T-helper 17 cell (primary cell): ENCODE results near the gene FAM53A. TPM values are rescaled to one million over a fixed set of nuclear protein-coding genes. Genes with fewer than 3 reads are reported as not detected.
"Not testable (repeated sequence)": the region's sequence is repeated elsewhere in the genome, so short reads cannot be mapped to it uniquely, and the experiment has no call there.

Experiments used
- ATAC-seq: fragments of 150-1000 bp; cut with Tn5 transposase; 2 replicates; pipeline ENCODE4 v1.10.0; 2021; ENCODE audit warnings: mild to moderate bottlenecking, moderate library complexity
- DNase-seq, 3 donors: peaks; one replicate each; pipeline versions ENCODE4 v3.0.0 to v3.0.0-alpha.2; 2020 to 2021
- H3K9me3 ChIP-seq: one replicate; pipeline ENCODE4 v1.7.0; 2013; ENCODE audit warnings: low read length, mild to moderate bottlenecking; ENCODE audit not compliant: control insufficient read depth, poor library complexity, severe bottlenecking
- H3K27ac Mint-ChIP-seq: one replicate; pipeline ENCODE4 v1.8.0; 2022; ENCODE audit warnings: mild to moderate bottlenecking, moderate library complexity, mixed read lengths
- H3K27me3 Mint-ChIP-seq: one replicate; pipeline ENCODE4 v1.8.0; 2022; ENCODE audit warnings: mixed read lengths
- H3K36me3 Mint-ChIP-seq: one replicate; pipeline ENCODE4 v1.8.0; 2022; ENCODE audit warnings: low read depth, mixed read lengths
- H3K4me1 Mint-ChIP-seq: one replicate; pipeline ENCODE4 v1.8.0; 2022; ENCODE audit warnings: mild to moderate bottlenecking, mixed read lengths
- H3K4me3 Mint-ChIP-seq: one replicate; pipeline ENCODE4 v1.8.0; 2022; ENCODE audit warnings: mild to moderate bottlenecking, moderate library complexity, mixed read lengths
- total RNA-seq, 4 donors: library from RNA in 2 of 4; stranded (reverse) in 2 of 4; gene quantifications; one replicate each; pipeline ENCODE4 v1.2.3 and lab custom pipeline; 2022 to 2026

The FAM53A gene
- total RNA-seq, 2 donors from 2014 or later = 2.4 to 3.1 TPM

DNA sequence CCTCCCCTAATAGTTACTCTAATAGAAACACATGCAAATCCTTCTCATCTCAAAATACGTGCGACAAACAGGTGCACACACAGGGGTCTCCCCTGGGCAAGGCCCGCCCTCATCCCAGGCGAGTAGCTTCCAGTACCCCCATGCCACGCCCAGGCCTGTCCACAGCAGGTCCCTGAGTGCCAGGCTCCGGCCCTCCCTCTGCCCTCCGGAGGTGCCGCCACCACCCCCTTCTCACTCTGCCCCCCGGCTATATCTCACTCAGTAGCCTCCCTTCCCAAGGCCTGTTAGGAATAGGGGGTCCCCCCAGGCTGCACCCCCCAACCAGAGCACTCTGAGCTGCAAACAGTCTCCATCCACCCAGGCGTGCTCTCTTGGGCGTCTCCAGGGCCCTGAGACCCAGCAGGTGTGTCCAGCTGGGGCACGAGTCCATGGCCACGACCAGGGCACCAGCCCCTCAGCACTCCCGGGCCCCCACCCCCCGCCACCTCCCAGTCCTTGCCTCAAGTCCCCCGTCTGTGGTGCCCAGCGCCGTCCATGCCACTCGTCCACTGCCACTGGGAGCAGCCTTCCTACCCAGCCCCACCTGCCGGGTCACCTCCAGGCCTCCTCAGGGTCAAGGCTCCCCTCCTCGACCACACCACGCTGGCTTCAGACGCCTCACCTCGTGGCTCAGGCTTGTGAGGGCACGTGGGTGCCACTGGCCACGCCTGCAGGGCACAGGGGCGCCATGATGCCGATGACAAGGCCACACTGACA, 41.7 kb downstream of the FAM53A start:
- no peak overlapping the region for H3K4me3 Mint-ChIP-seq
- DNase-seq = no peak
- H3K36me3 Mint-ChIP-seq = no peaks in the 10 kb centered on the region
- H3K9me3 ChIP-seq = no peaks in the 10 kb centered on the region
- H3K27ac Mint-ChIP-seq = no peak overlapping the region
- no peak for ATAC-seq
- no peaks in the 10 kb centered on the region for H3K27me3 Mint-ChIP-seq
- peaks cover under 1% of the 10 kb centered on the region for H3K4me1 Mint-ChIP-seq

DNA sequence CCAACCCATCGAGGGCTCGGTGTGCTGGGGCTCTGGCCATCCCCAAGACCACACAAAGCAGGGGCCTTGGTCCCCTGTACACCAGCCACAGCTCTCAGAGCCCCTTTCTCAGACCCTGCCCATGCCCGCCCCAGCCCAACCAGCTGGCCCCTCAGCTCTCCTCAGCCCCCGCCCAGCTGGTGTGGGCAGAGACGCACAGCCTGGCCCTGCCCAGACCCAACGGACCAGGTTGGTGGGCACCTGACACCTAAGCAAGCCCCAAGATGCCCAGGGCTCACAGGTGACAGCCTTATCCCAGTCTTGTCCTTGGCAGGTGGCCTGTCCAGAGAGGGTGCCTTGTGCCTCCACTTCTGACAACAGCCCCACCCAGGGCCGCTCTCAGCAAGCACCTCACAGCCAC, 42.4 kb downstream of the FAM53A start:
- no peaks in the 10 kb centered on the region for H3K9me3 ChIP-seq
- DNase-seq (no peak), ATAC-seq (no peak)
- H3K36me3 Mint-ChIP-seq = no peaks in the 10 kb centered on the region
- no peak overlapping the region for H3K4me3 Mint-ChIP-seq
- H3K27ac Mint-ChIP-seq = no peak overlapping the region
- H3K4me1 Mint-ChIP-seq = no peaks in the 10 kb centered on the region
- H3K27me3 Mint-ChIP-seq = no peaks in the 10 kb centered on the region

DNA sequence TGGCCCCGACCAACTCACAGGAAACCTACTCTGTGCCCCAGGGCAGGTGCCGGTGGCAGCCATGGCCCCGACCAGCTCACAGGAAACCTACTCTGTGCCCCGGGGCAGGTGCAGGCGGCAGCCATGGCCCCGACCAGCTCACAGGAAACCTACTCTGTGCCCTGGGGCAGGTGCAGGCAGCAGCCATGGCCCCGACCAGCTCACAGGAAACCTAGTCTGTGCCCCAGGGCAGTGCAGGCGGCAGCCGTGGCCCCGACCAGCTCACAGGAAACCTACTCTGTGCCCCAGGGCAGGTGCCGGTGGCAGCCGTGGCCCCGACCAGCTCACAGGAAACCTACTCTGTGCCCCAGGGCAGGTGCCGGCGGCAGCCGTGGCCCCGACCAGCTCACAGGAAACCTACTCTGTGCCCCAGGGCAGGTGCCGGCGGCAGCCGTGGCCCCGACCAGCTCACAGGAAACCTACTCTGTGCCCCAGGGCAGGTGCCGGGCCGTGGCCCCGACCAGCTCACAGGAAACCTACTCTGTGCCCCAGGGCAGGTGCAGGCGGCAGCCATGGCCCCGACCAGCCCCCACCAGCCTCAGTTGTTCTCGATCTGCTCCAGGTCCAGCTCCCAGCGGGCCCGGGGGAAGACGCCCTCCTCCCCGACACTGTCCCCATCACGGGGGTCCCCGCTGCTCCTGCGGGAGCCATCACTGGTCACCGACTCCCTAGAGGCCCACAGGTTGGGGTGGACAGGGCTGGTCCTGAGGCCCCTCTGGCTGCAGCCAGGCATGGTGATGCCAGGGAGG, 43.2 kb downstream of the FAM53A start:
- not testable (repeated sequence) for DNase-seq, ATAC-seq

DNA sequence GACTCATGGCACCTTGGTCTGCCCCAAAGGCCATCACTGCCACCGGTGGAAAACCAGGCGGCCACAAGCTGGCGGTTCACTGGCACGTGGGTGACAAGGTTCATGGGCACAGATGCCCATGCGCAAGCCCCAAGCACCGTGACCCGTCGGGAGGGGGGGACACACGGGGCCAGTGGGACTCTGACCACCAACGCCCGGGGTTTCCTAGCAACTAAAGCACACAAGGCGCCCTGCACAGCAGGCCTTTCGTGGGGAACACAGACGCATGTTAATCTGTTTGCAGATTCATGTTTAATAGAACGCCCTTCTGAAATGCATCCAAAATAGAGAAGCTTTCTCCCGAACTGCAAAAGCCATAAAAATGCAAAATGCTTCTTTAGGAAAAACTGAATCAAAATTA, 43.9 kb downstream of the FAM53A start:
- no peak overlapping the region for H3K27ac Mint-ChIP-seq
- ATAC-seq = no peak
- H3K4me3 Mint-ChIP-seq = no peak overlapping the region
- no peaks in the 10 kb centered on the region for H3K9me3 ChIP-seq
- H3K27me3 Mint-ChIP-seq = no peaks in the 10 kb centered on the region
- no peaks in the 10 kb centered on the region for H3K36me3 Mint-ChIP-seq
- H3K4me1 Mint-ChIP-seq = no peaks in the 10 kb centered on the region
- no peak for DNase-seq

More for the DNA sequence above, 43.2 kb downstream of the FAM53A start:
- not testable (repeated sequence) for H3K36me3 Mint-ChIP-seq, H3K27me3 Mint-ChIP-seq, H3K4me3 Mint-ChIP-seq, H3K27ac Mint-ChIP-seq, H3K4me1 Mint-ChIP-seq, H3K9me3 ChIP-seq

DNA sequence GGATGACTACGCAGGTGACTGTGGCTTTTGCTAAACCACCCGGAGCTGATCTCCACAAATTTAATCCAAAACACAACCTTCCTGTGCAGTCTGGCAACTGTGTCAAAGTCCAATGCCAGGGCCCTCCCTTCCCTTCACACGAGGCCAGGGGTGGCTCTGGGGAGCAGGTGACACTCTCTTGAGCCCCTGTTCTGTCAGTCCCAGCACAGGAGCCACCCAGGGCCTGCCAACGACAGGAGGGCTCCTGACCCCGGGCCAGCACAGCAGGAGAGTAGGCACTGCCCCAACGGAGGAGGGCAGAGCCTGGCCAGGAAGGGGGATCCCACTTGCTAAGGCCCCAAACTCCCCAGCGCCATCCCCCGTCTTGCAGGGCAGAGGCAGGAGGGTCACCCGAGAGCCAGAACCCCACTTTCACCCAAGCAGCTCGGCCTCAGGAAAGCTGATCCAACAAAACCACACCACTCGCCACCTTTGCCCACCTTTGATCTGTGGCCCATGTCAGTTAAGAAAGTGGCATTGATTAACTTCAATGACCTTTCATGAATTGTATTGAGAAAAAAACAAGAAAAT, 44.7 kb downstream of the FAM53A start:
- Mint-ChIP-seq H3K36me3 (no peaks in the 10 kb centered on the region), H3K27me3 (no peaks in the 10 kb centered on the region), H3K4me3 (no peak overlapping the region), H3K4me1 (no peaks in the 10 kb centered on the region), H3K27ac (no peak overlapping the region)
- no peaks in the 10 kb centered on the region for H3K9me3 ChIP-seq
- ATAC-seq (no peak), DNase-seq (no peak)

DNA sequence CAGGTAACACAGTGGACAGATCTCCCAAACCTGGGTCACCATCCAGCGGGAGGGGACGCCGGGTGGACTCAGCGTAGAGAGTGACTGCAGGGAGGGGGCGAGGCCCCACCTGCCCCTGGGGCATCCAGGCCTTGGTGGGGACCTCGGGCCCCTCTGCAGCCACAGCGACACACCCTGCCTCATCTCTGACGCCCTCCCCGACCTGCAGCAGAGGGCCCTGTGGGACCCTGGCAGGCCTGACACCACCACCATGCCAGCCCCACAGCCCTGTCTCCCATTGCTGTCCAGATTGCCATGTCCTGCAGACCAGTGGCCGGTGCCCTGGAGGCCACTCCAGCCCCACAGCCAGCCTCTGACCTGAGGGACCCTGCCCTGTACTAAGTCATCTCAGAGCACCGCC, 45.2 kb downstream of the FAM53A start:
- H3K9me3 ChIP-seq = no peaks in the 10 kb centered on the region
- Mint-ChIP-seq H3K27ac (no peak overlapping the region), H3K36me3 (no peaks in the 10 kb centered on the region), H3K4me3 (no peak overlapping the region), H3K4me1 (no peaks in the 10 kb centered on the region), H3K27me3 (no peaks in the 10 kb centered on the region)
- no peak for ATAC-seq
- DNase-seq = no peak

DNA sequence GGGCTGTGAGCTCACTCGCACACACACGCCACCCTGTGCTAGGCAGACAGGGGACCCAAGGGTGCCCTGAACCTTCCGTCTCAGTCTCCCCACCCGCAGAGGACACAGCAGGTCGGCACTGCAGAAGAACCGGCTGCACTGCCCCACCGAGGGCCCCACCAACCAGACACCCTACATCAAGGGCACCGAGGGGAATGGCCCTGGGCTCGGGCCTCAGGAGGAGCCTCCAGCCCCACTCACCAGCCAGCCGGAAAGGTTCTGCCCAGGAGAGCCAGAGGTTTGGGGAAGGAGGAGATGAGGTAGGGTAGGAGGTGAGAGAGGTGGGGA, 45.9 kb downstream of the FAM53A start:
- H3K4me1 Mint-ChIP-seq = no peaks in the 10 kb centered on the region
- no peak overlapping the region for H3K4me3 Mint-ChIP-seq

DNA sequence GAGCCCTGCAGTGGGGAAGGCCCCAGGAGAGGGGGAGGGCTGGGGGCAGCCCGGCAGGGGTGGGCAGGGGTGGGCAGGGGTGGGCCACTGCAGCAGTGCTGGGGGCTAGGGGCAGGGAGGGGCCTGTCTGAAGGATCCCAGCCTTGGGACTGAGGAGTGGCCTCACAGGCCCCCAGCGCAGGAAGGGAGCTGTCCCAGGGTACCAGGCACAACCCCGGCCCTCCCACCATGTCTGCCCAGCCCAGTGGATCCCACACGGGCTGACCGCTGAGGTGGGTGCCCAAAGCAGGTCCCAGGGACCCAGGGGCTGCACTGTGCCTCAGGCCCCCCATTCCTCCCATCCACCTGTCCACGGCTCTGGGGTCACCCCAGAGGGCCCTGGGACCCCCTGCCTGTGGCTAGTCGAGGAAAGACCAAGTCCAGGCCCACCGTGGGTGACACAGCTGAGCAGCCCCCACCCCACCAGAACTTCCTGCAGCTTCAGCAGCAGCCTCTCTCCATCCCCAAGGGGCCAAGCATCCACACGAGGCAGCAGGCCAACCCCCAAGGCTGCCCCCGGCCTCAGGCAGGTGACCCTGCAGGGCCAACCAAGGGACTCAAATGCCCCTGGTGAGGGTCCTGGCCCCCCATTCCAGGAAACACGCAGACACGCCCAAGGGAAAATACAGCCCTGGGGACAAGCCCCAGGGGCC, 46.4 kb downstream of the FAM53A start:
- no peaks in the 10 kb centered on the region for H3K4me1 Mint-ChIP-seq
- H3K36me3 Mint-ChIP-seq = no peaks in the 10 kb centered on the region
- no peak overlapping the region for H3K4me3 Mint-ChIP-seq
- no peak overlapping the region for H3K27ac Mint-ChIP-seq
- ATAC-seq (no peak), DNase-seq (no peak)
- H3K9me3 ChIP-seq = no peaks in the 10 kb centered on the region
- H3K27me3 Mint-ChIP-seq = peaks cover 8% of the 10 kb centered on the region

More for the DNA sequence above, 45.9 kb downstream of the FAM53A start:
- no peaks in the 10 kb centered on the region for H3K9me3 ChIP-seq
- Mint-ChIP-seq H3K27me3 (peaks cover 3% of the 10 kb centered on the region), H3K27ac (no peak overlapping the region), H3K36me3 (no peaks in the 10 kb centered on the region)
- DNase-seq = no peak
- no peak for ATAC-seq

DNA sequence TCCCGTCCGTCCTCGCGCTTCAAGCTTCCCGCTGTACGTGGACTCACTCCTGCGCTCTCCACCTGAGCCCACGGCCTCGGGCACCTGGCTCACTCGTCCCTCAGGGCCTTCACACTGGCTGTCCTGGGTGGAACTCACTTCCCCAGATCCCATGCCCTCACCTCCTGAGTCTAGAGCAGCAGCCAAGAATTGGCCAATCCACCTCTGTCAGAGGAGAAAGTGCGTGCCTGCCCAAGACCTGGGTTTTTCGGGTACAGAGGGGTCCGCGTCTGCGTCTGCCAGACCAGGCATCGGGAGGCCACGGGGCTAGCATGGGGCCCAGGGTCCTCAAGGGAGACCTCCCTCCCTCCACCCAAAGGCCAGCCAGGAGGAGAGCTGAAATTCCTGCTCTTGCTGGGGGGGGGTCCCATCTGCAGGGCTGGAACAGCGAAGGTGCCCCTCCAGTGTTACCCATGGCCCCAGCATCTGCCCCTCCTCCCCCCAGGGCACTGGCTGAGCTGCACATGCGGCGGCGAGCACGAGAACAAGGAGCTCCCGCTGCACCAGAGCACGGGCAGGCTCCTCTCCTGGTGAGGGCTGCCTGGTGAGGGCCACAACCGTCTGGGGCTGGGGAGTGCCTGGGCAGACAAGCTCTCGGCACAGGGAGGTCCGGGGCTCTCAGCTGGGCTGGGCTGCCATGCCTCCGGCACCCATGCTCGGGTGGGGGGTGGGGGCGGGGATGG, 47.5 kb downstream of the FAM53A start:
- Mint-ChIP-seq H3K27me3 (peaks cover 13% of the 10 kb centered on the region), H3K27ac (no peak overlapping the region), H3K4me3 (no peak overlapping the region), H3K4me1 (no peaks in the 10 kb centered on the region), H3K36me3 (no peaks in the 10 kb centered on the region)
- H3K9me3 ChIP-seq = no peaks in the 10 kb centered on the region
- DNase-seq (no peak), ATAC-seq (no peak)

DNA sequence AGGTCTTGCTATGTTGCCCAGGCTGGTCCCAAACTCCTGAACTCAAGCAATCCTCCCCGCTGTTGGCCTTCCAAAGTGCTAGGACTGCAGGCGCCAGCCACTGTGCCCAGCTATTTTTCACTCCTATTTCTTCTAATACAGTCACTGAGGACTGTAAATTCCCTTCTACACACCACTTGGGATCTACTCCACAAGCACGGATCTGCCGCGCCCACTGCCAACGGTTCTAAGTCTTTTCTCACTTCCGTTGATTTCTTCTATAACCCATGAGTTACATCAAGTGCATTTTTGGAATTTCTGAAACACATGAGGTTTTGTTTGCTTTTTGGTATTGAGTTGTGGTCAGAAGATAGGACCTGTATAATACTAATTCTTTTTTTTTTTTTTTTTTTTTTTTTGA, 48.6 kb downstream of the FAM53A start:
- H3K4me1 Mint-ChIP-seq = no peaks in the 10 kb centered on the region
- no peak overlapping the region for H3K4me3 Mint-ChIP-seq
- DNase-seq (no peak), ATAC-seq (no peak)
- H3K9me3 ChIP-seq = no peaks in the 10 kb centered on the region
- peaks cover 13% of the 10 kb centered on the region for H3K27me3 Mint-ChIP-seq
- H3K27ac Mint-ChIP-seq = no peak overlapping the region
- H3K36me3 Mint-ChIP-seq = no peaks in the 10 kb centered on the region

DNA sequence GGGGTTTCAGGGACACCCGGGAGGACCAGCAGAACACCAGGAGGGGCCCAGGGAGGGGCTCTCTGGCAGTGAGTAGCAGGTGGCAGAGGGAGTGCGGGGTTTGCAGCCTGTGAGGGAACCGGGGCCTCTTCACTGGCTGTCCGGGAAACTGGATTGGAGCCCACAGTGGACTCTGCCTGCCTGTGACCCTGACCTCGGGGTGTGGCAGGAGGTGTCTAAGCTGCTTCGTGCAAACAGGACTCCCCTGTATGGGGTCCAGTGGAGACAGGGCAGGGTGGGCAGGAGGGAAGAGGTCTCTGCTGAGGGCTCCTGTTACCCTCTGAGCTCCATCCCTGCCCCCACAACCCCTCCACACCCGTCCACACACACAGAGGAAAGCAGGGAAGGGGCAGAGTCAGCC, 50.1 kb downstream of the FAM53A start:
- Mint-ChIP-seq H3K27ac (no peak overlapping the region), H3K27me3 (peaks cover 13% of the 10 kb centered on the region), H3K4me3 (no peak overlapping the region), H3K4me1 (no peaks in the 10 kb centered on the region), H3K36me3 (no peaks in the 10 kb centered on the region)
- ATAC-seq (no peak), DNase-seq (no peak)
- no peaks in the 10 kb centered on the region for H3K9me3 ChIP-seq

DNA sequence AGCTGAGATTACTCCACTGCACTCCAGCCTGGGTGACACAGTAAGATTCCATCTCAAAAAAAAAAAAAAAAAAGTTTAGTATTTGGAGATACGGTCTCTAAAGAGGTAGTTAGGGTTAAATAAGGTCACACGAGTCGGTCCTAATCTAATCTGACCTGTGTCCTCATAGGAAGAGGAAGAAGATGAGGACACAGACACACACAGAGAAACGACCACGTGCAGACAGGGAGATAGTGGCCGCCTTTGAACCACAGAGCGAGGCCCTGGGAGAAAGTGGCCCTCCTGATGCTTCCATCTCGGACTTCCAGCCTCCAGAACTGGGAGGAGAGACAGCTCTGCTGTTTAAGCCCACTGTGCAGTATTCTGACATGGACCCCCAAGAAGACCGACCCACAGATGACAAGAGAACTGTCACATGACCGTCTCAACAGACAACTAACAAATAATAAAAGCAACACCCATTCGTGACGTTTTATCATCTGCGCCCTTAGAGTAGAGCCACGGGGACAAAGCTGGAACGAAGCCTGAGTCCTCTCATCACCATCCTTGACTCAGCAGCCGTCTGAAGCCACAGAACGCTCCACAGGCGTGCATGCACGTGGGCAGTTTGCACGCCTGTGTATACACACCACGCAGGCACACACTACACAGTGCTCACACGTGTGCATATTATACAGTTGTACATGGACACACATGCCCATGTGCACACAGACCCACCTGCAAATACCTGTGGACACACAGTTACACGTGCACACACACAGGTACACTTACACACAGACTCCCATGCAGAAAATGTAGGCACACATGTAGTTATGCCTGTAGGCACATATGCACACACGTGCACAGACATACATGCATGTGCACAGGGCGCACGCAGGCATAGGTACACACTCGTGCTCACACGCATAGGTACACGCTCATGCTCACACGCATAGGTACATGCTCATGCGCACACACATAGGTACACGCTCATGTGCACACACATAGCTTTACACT, 51.7 kb downstream of the FAM53A start:
- H3K27me3 Mint-ChIP-seq = peaks cover 13% of the 10 kb centered on the region
- H3K4me3 Mint-ChIP-seq = no peak overlapping the region
- no peaks in the 10 kb centered on the region for H3K9me3 ChIP-seq
- no peaks in the 10 kb centered on the region for H3K36me3 Mint-ChIP-seq
- no peak overlapping the region for H3K27ac Mint-ChIP-seq
- H3K4me1 Mint-ChIP-seq = no peaks in the 10 kb centered on the region
- ATAC-seq = no peak
- DNase-seq = no peak
